ENCODE results near the gene PXMP4.

The PXMP4 gene

DNA sequence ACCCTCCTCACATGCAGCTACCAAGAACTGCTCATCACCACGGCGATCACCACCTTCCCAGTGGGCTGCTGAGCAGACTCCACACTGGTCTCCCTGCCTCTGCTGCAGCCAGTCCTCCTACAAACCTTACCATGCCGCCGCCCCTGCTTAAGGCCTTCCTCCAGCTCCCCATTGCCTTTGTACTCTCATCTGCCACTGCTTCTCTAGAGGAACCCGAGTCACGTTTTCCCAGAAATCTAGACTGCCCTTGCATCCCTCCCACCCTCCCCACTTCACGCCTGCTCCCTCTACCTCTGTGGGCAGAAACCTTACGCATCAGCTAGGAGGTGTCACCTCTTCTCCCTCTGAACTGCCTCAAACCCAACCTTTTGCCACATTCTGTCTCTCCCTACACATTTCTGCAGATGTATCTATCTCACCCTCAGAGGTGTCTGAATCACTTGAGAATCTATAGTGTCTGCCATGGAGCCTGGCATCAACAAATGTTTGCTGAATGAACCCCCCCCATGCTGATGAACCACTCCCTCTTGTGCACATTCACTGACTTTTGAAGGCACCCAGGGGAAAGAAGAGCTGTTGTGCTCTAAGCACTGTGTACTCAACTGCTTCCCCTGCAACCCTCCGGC is 38.3 kb downstream of the PXMP4 start:
- Histone ChIP-seq H3K4me3 (ENCODE audit: low read depth, low read length) (no peak overlapping the region), H3K9me3 (ENCODE audit: control insufficient read depth, insufficient read depth, low read depth, low read length) (no peaks in the 10 kb centered on the region), H3K36me3 (ENCODE audit: control insufficient read depth in 2 of 2, insufficient read depth in 1 of 2, low read length in 2 of 2) (peaks cover 13 to 74% of the 10 kb centered on the region in 2 experiments; a peak in 2 of 3 replicates), H3K27ac (ENCODE audit: extremely low read depth, low read depth, low read length) (no peak overlapping the region), H3K4me1 (ENCODE audit: control insufficient read depth, insufficient read depth, low read length) (peaks cover 12% of the 10 kb centered on the region)
- TF ChIP-seq ZNF792 (tag by site-specific recombination; IDR thresholded peaks at IDR 0.05) (no peak), ZNF677 (tag by site-specific recombination; IDR thresholded peaks at IDR 0.05) (no peak), ZNF132 (tag by site-specific recombination; IDR thresholded peaks at IDR 0.05; ENCODE audit: borderline replicate concordance) (no peak), SP2 (tag by site-specific recombination; IDR thresholded peaks at IDR 0.05) (no peak), ZNF404 (tag by site-specific recombination; IDR thresholded peaks at IDR 0.05) (no peak), ZBTB48 (tag by site-specific recombination; IDR thresholded peaks at IDR 0.05) (no peak), EGR2 (tag by site-specific recombination; IDR thresholded peaks at IDR 0.05; ENCODE audit: low read depth) (peak; percentile 65), MEIS1 (CRISPR knock-in tag; IDR thresholded peaks at IDR 0.05; ENCODE audit: borderline replicate concordance) (no peak), ZFHX2 (tag by site-specific recombination; conservative IDR thresholded peaks at IDR 0.05) (0 out of 2 replicates have a peak, but pooled peaks have one; percentile 31), ZNF423 (tag by site-specific recombination; IDR thresholded peaks at IDR 0.05) (no peak), ZNF114 (tag by site-specific recombination; IDR thresholded peaks at IDR 0.05) (no peak), ZNF394 (tag by site-specific recombination; IDR thresholded peaks at IDR 0.05; ENCODE audit: borderline replicate concordance) (no peak)
- TF ChIP-seq, protein P1, sequence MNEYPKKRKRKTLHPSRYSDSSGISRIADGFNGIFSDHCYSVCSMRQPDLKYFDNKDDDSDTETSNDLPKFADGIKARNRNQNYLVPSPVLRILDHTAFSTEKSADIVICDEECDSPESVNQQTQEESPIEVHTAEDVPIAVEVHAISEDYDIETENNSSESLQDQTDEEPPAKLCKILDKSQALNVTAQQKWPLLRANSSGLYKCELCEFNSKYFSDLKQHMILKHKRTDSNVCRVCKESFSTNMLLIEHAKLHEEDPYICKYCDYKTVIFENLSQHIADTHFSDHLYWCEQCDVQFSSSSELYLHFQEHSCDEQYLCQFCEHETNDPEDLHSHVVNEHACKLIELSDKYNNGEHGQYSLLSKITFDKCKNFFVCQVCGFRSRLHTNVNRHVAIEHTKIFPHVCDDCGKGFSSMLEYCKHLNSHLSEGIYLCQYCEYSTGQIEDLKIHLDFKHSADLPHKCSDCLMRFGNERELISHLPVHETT (tag by site-specific recombination; IDR thresholded peaks at IDR 0.05): no peak
- TF ChIP-seq, protein P2, sequence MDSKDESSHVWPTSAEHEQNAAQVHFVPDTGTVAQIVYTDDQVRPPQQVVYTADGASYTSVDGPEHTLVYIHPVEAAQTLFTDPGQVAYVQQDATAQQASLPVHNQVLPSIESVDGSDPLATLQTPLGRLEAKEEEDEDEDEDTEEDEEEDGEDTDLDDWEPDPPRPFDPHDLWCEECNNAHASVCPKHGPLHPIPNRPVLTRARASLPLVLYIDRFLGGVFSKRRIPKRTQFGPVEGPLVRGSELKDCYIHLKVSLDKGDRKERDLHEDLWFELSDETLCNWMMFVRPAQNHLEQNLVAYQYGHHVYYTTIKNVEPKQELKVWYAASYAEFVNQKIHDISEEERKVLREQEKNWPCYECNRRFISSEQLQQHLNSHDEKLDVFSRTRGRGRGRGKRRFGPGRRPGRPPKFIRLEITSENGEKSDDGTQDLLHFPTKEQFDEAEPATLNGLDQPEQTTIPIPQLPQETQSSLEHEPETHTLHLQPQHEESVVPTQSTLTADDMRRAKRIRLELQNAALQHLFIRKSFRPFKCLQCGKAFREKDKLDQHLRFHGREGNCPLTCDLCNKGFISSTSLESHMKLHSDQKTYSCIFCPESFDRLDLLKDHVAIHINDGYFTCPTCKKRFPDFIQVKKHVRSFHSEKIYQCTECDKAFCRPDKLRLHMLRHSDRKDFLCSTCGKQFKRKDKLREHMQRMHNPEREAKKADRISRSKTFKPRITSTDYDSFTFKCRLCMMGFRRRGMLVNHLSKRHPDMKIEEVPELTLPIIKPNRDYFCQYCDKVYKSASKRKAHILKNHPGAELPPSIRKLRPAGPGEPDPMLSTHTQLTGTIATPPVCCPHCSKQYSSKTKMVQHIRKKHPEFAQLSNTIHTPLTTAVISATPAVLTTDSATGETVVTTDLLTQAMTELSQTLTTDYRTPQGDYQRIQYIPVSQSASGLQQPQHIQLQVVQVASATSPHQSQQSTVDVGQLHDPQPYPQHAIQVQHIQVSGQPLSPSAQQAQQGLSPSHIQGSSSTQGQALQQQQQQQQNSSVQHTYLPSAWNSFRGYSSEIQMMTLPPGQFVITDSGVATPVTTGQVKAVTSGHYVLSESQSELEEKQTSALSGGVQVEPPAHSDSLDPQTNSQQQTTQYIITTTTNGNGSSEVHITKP (tag by site-specific recombination; IDR thresholded peaks at IDR 0.05): peak; percentile 95
- CTCF ChIA-PET: interaction anchor here (0.6 to 1.2 kb wide), 2 partner anchors 13 to 15 kb away, joined by 3 read pairs; partner anchors contain the start of gene ACTL10
- POLR2A ChIA-PET: interaction anchor here (0.6 to 1.1 kb wide), 2 partner anchors 18 to 161 kb away, joined by 3 read pairs; no protein-coding TSS in a partner anchor

DNA sequence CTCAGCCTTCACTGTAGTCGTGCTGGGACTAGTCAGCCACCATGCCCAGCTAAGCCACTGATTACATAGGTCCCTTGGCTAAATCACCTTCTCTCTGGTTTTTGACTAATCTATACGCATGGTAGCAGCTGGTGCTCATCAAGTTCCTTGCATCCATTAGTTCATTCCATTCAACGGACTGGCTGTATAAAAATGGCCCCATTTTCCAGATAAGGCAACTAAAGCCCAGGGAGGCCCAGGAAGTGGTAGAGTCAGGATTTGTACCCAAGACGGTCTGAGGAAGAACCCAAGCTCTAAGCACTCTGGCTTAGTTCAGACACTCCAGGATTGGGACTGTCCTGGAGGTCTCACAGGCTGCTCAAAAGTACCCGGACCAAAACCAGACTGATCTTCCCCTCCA is 38.8 kb downstream of the PXMP4 start:
- Histone ChIP-seq H3K9me3 (ENCODE audit: control insufficient read depth, insufficient read depth, low read depth, low read length) (no peaks in the 10 kb centered on the region), H3K36me3 (ENCODE audit: control insufficient read depth in 2 of 2, insufficient read depth in 1 of 2, low read length in 2 of 2) (peaks cover 13 to 79% of the 10 kb centered on the region in 2 experiments; a peak in 2 of 3 replicates), H3K4me3 (ENCODE audit: low read depth, low read length) (no peak overlapping the region), H3K4me1 (ENCODE audit: control insufficient read depth, insufficient read depth, low read length) (peaks cover 9% of the 10 kb centered on the region; the same call in 1 of the 2 replicates), H3K27ac (ENCODE audit: extremely low read depth, low read depth, low read length) (no peak overlapping the region)
- ChIA-PET CTCF (interaction anchor here (0.6 kb wide), 1 partner anchor 14 kb away, joined by 3 read pairs; the partner anchor contains the start of gene ACTL10), POLR2A (interaction anchor here (1.1 kb wide), 1 partner anchor 18 kb away, joined by 3 read pairs; no protein-coding TSS in a partner anchor)
- no peak for TF ChIP-seq GLIS1 (tag by site-specific recombination; IDR thresholded peaks at IDR 0.05)
- TF ChIP-seq ZNF707 (tag by site-specific recombination; IDR thresholded peaks at IDR 0.05): no peak
- TF ChIP-seq SETDB1 (IDR thresholded peaks at IDR 0.05; ENCODE audit: insufficient read length, low read length): no peak
- TF ChIP-seq ZNF623 (tag by site-specific recombination; IDR thresholded peaks at IDR 0.05): no peak

Measured in HEK293 (cell line).